SK-N-MC (cell line): ENCODE data around the gene TM7SF2.

Experiments used
- EZH2 ChIP-seq: fragments of 200-600 bp; sonication (generic); IDR thresholded peaks from one replicate; pipeline ENCODE4 v1.6.1; 2017; ENCODE audit warnings: antibody characterized with exemption
- FOXP2 ChIP-seq: optimal IDR thresholded peaks from 2 replicates; pipeline ENCODE3; 2011; ENCODE audit warnings: mild to moderate bottlenecking, moderate library complexity; ENCODE audit not compliant: insufficient read depth; ENCODE audit errors: extremely low read length, control extremely low read depth
- POLR2AphosphoS5 ChIP-seq: IDR thresholded peaks from 2 replicates; pipeline ENCODE4 v1.6.1; 2012; ENCODE audit warnings: mild to moderate bottlenecking, low read depth, low read length, borderline replicate concordance

- no peak for TF ChIP-seq POLR2AphosphoS5
- TF ChIP-seq EZH2: no peak
- TF ChIP-seq FOXP2: no peak
Measured at GRCh38 chr11:65120831-65121230, 9.2 kb downstream of the TM7SF2 start.
